Astrocyte of the cerebellum (primary cell): ENCODE results near the gene ANKRD29.

Experiments
- DNase-seq: peaks from one replicate; pipeline ENCODE4 v3.0.0-alpha.2; 2011; ENCODE audit warnings: low read depth
- H3K4me3 ChIP-seq: 2 replicates; pipeline ENCODE4 v1.5.1; 2011; ENCODE audit warnings: mild to moderate bottlenecking, low read depth, low read length, moderate library complexity
- CTCF ChIP-seq: IDR thresholded peaks from 2 replicates; pipeline ENCODE4 v1.5.1; 2012; ENCODE audit warnings: low read length, low read depth, moderate library complexity, mild to moderate bottlenecking; ENCODE audit errors: missing control alignments
- in situ Hi-C: cut with HindIII; loops from 2 replicates; pipeline ENCODE4 v1.10.0; 2017; ENCODE audit warnings: low sequenced_read_pairs

The ANKRD29 gene

GRCh38 chr18:23587220-23587642, 75.5 kb downstream of the ANKRD29 start:
- DNase-seq, result no peak
- no peak for TF ChIP-seq CTCF

GRCh38 chr18:23586249-23587196, 76.2 kb downstream of the ANKRD29 start, which contains the start of gene NPC1:
NPC1 (minus strand) TSS chr18:23586506; CDS start chr18:23586343, 163 bp downstream.
- DNase-seq, result peak; percentile 81
- in situ Hi-C loops, result no loop called here
- H3K4me3 ChIP-seq, result peak within 1 kb of the TSS; percentile 95
- TF ChIP-seq CTCF, result peak; percentile 74

More at GRCh38 chr18:23587220-23587642, 75.5 kb downstream of the ANKRD29 start:
- in situ Hi-C loops, result no loop called here
- H3K4me3 ChIP-seq, result peak overlapping the region; percentile 95

- in situ Hi-C loops, result no loop called here
- no peak for DNase-seq
- no peak for TF ChIP-seq CTCF
- peak overlapping the region; percentile 95 for H3K4me3 ChIP-seq
Observed at GRCh38 chr18:23585897-23586248, 76.8 kb downstream of the ANKRD29 start.

- peak overlapping the region; percentile 95 for H3K4me3 ChIP-seq
- no peak for DNase-seq
- in situ Hi-C loops, result no loop called here
- no peak for TF ChIP-seq CTCF
Observed at GRCh38 chr18:23585007-23585871, 77.5 kb downstream of the ANKRD29 start.

GRCh38 chr18:23584019-23584983, 78.4 kb downstream of the ANKRD29 start:
- TF ChIP-seq CTCF, result no peak
- in situ Hi-C loops, result no loop called here

More at GRCh38 chr18:23584019-23584983, 78.4 kb downstream of the ANKRD29 start:
- no peak for DNase-seq
- H3K4me3 ChIP-seq, result no peak overlapping the region
